Ovary (tissue), 9 donors: ENCODE data around the gene MT2A. TPM values are rescaled to one million over a fixed set of nuclear protein-coding genes. Genes with fewer than 3 reads are reported as not detected.

ENCODE experiments used
- DNase-seq, 5 donors: peaks; one replicate each; pipeline ENCODE4 v3.0.0-alpha.2; 2019 to 2020
- H3K27ac ChIP-seq, 2 donors: fragments of 200-600 bp; one replicate each; pipeline versions ENCODE4 v1.5.1 to v1.8.0; 2019 to 2022
- H3K27me3 ChIP-seq: fragments of 200-600 bp; one replicate; pipeline ENCODE4 v1.8.0; 2022
- H3K36me3 ChIP-seq: fragments of 200-600 bp; sonication (generic); one replicate; pipeline ENCODE4 v1.5.1; 2019
- H3K4me1 ChIP-seq: one replicate; pipeline ENCODE4 v1.8.1; 2013; ENCODE audit warnings: mild to moderate bottlenecking, moderate library complexity; ENCODE audit not compliant: insufficient read depth
- H3K4me3 ChIP-seq: fragments of 200-600 bp; sonication (generic); one replicate; pipeline ENCODE4 v1.5.1; 2017
- H3K9me3 ChIP-seq, 2 donors: fragments of 200-600 bp in 1 of 2; sonication (generic) in 1 of 2; one replicate each; pipeline versions ENCODE4 v1.5.1 to v1.8.1; 2013 to 2019; ENCODE audit warnings: mild to moderate bottlenecking in 1 of 2, moderate library complexity in 1 of 2
- EP300 ChIP-seq: sonication (generic); formaldehyde crosslinking; IDR thresholded peaks from one replicate; pipeline ENCODE4 v1.6.1; 2017; ENCODE audit warnings: antibody characterized with exemption
- POLR2A ChIP-seq: fragments of 450-650 bp; IDR thresholded peaks from one replicate; pipeline ENCODE4 v1.6.1; 2017; ENCODE audit warnings: antibody characterized with exemption, mild to moderate bottlenecking, moderate library complexity
- WGBS, 3 donors: extraction: QIAGEN DNeasy Blood & Tissue Kit in 1 of 3; methylation state at CpG; one replicate each; pipeline versions ENCODE4 v1.1.5 to v1.1.7; 2013 to 2017; 5-methylcytosine and 5-hydroxymethylcytosine counted together
- intact Hi-C, 4 donors: fragments of 100-400 bp; cut with DNase I; formaldehyde crosslinking; loops; one replicate each; pipeline versions ENCODE4 v1.11.0 to v1.15.1; 2022 to 2023
- polyA plus RNA-seq, 2 donors: library from polyadenylated mRNA; stranded (reverse); fragments of 200-250 nt in 1 of 2; fragments of 350-450 nt in 1 of 2; fragmentation: Illumina TruSeq in 1 of 2; extraction: RNeasy Lipid Tissue Mini Kit (QIAGEN cat#74804) in 1 of 2; gene quantifications; one replicate each; pipeline ENCODE4 v1.2.3, GENCODE V29; 2013 to 2014
- total RNA-seq, 7 donors: library from RNA; depleted of rRNA in 2 of 7; stranded (reverse); fragments of >200 nt in 2 of 7; fragmentation: NEBNext Ultra II Directional in 3 of 7; extraction: Animal tissue kit (Norgen Biotek cat#: 25700) in 3 of 7; gene quantifications; one replicate each; pipeline versions ENCODE4 v1.1.0 to v1.2.4, GENCODE V29; 2016 to 2023
- TF ChIP-seq, protein P1 (sequence below), 3 donors: fragments of 450-650 bp in 2 of 3; fragments of 200-600 bp in 1 of 3; IDR thresholded peaks; one replicate each; pipeline versions ENCODE4 v1.5.1 to v1.8.0; 2016 to 2022; ENCODE audit warnings: antibody characterized with exemption in 3 of 3, mild to moderate bottlenecking in 1 of 3
- donor health status: DM: no; HTN: no; CAD: no; lungs with moderate emphysema.
- donor health status: DM: no; HTN: no; CAD: no.
- donor health status: Bipolar disorder and iron deficiency.
- donor health status: DM: yes; HTN: yes; CAD: no.
- donor health status: DM: no; HTN: no; CAD: no.
- donor health status: DM: yes; HTN: yes; CAD: no.

MT2A gene
- total and polyA plus RNA-seq, 9 donors: 16.1 to 679 (median 136) TPM

DNA sequence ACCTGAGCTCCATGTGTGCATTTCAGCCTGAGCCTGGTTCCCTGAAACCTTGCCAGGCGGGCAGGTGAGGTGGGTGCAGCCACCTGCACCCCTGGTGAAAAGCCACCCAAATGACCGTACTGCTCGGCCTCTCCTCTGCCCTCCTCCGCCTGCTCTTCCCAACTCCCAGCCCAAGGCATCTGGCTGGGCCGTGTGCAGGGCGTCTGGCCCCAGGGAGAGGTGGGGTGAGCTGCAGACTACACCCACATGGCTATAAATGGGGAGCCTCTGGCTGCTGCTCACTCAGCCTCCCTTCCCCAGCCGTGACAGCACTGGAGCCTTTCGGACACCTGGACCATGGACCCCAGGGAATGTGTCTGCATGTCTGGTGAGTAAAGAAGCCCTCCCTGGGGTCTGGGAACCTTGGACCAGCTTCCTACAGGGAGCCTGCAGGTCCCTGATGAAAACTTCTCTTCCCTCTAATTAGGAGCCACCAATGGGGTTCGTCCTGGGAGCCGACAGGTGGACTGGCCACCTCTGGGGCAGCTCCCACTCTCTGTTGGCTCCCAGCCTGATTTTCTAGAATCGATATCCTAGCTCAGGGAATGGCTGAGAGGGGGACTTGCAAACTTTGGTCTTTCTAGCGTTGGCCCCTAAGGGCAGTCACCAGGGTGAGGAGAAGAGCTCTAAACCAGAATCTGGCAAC is 43.4 kb upstream of the MT2A start, which contains the start of gene MT4:
TSS of gene MT4 (plus strand) at position 281 of the 685 bp plus-strand sequence. CDS start at position 337, 56 bp downstream.
- Histone ChIP-seq H3K9me3 (no peaks in the 10 kb centered on the region), H3K4me1 (no peaks in the 10 kb centered on the region), H3K36me3 (no peaks in the 10 kb centered on the region), H3K4me3 (no peak within 1 kb of the TSS), H3K27me3 (no peaks in the 10 kb centered on the region), H3K27ac (no peak within 1 kb of the TSS)
- intact Hi-C loops: no loop called here
- TF ChIP-seq POLR2A (no peak), EP300 (no peak)
- TF ChIP-seq, protein P1, sequence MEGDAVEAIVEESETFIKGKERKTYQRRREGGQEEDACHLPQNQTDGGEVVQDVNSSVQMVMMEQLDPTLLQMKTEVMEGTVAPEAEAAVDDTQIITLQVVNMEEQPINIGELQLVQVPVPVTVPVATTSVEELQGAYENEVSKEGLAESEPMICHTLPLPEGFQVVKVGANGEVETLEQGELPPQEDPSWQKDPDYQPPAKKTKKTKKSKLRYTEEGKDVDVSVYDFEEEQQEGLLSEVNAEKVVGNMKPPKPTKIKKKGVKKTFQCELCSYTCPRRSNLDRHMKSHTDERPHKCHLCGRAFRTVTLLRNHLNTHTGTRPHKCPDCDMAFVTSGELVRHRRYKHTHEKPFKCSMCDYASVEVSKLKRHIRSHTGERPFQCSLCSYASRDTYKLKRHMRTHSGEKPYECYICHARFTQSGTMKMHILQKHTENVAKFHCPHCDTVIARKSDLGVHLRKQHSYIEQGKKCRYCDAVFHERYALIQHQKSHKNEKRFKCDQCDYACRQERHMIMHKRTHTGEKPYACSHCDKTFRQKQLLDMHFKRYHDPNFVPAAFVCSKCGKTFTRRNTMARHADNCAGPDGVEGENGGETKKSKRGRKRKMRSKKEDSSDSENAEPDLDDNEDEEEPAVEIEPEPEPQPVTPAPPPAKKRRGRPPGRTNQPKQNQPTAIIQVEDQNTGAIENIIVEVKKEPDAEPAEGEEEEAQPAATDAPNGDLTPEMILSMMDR (IDR thresholded peaks at IDR 0.05): no peak
- no peak for DNase-seq
- WGBS, 3 donors: 54 to 70% (median 62%) methylated on average over 12 of the region's 12 CpGs

DNA sequence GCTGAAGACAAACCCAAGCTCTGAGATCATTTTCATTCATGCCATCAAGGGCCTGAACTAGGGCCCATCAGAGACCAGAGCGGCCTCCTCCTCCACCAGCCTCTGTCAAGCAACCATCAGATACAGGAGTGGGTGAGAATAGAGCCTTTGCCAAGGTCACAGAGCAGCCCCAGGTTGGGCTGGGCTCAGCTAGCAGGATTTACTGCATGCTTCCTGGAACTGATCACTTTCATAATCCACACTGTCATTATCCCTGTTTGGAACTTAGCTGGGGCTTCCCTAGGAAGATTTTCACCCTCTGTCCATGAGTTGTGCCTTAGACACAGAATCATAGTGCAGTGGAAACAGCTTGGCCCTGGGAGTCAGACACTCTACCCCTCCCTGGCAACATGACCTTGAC is 38.4 kb upstream of the MT2A start:
- no peaks in the 10 kb centered on the region for H3K9me3 ChIP-seq
- WGBS, 3 donors: 75 to 100% (median 89%) methylated on average over 1 of the region's 1 CpG
- intact Hi-C loops: no loop called here
- H3K4me1 ChIP-seq: no peaks in the 10 kb centered on the region
- no peak overlapping the region for H3K27ac ChIP-seq
- H3K4me3 ChIP-seq: no peak overlapping the region
- no peaks in the 10 kb centered on the region for H3K36me3 ChIP-seq
- no peak for DNase-seq
- TF ChIP-seq POLR2A: no peak
- TF ChIP-seq, protein P1 (IDR thresholded peaks at IDR 0.05): no peak
- no peak for TF ChIP-seq EP300
- no peaks in the 10 kb centered on the region for H3K27me3 ChIP-seq

DNA sequence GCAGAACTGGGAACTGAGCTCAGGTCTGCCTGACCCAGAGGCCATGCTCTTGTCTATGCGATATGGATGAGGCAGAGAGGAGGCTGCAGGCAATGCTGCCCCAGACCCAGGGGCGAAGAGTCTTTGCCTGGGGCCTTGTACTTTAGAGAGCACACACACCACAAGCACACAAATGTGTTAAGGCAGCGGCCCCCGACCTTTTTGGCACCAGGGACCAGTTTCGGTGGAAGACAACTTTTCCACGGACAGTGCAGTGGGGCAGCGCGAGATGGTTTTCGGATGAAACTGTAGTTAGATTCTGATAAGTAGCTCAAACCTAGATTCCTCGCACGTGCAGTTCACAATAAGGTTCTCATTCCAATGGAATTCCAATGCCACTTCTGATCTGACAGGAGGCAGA is 36.9 kb upstream of the MT2A start:
- Histone ChIP-seq H3K9me3 (no peaks in the 10 kb centered on the region), H3K4me3 (no peak overlapping the region), H3K4me1 (no peaks in the 10 kb centered on the region), H3K27ac (no peak overlapping the region), H3K27me3 (no peaks in the 10 kb centered on the region), H3K36me3 (no peaks in the 10 kb centered on the region)
- peak in 1 of 5 donors; percentile 5 for DNase-seq
- intact Hi-C loops: no loop called here
- WGBS, 3 donors: 77 to 81% (median 79%) methylated on average over 11 of the region's 11 CpGs
- TF ChIP-seq, protein P1 (IDR thresholded peaks at IDR 0.05): no peak
- no peak for TF ChIP-seq POLR2A
- TF ChIP-seq EP300: no peak

DNA sequence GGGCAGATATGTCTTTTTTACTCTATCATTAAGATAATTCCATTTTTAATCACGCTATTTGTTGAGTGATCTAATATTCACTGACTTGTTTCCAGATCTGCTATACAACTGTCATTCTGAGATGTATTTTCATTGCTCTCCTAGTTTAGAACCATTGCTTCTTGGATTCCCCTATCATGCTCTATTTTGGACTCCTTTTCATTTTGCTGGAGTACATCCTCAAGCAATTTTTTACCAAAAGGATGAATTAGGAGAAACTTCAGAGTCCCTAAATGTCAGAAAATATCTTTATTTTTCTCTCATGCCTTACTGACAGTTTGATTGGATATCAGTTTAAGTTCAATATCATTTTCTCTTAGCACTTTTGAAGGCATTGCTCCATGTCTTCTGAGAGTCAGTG is 33.8 kb upstream of the MT2A start:
- H3K27ac ChIP-seq: no peak overlapping the region
- H3K9me3 ChIP-seq: no peaks in the 10 kb centered on the region
- no peak overlapping the region for H3K4me3 ChIP-seq
- no peak for DNase-seq
- no peaks in the 10 kb centered on the region for H3K4me1 ChIP-seq
- no peaks in the 10 kb centered on the region for H3K36me3 ChIP-seq
- no peak for TF ChIP-seq EP300
- WGBS, 3 donors: 55 to 88% (median 79%) methylated on average over 1 of the region's 1 CpG
- H3K27me3 ChIP-seq: no peaks in the 10 kb centered on the region
- intact Hi-C loops: loop anchor here in 1 of 4 donors (5.0 kb wide), 1 partner anchor 128 kb away; no protein-coding TSS in a partner anchor

DNA sequence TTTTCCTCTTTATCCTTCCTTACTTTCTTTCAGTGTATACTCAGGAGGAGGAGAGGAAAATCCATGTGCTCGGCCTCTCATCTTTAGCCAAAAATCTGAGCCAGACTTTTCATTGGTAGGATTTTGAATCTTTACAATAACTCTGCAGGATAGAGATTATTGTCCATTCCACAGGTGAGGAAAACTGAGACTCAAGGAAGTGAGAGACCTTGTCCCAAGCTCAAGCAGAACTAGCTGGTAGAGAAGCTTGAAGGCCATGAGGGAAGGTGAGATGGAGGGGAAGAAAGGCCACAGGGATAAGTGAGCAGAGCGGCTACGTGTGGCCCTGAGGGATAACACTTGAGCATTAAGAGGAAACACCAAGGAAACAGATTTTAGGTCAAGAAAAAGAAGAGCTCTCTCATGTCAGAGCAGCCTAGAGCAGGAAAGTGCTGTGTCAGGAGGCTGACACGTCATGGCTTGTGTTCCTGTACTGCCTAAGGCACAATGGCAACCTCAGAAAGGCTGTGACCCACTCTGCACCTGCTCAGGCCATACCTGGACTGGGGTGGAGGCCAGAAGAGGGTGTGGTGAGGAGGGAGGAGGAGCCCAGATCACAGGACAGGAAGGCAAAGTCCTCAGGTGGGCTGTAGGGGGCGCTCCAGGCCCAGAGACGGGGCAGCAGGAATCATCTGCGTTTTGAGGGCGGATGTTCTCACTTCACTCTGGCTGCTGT is 31.6 kb upstream of the MT2A start:
- peak; percentile 44 to 78 (median 62) for DNase-seq
- intact Hi-C loops: loop anchor here in 1 of 4 donors (5.0 kb wide), 1 partner anchor 126 kb away; no protein-coding TSS in a partner anchor
- no peaks in the 10 kb centered on the region for H3K36me3 ChIP-seq
- H3K9me3 ChIP-seq: no peaks in the 10 kb centered on the region
- no peaks in the 10 kb centered on the region for H3K4me1 ChIP-seq
- no peak overlapping the region for H3K4me3 ChIP-seq
- WGBS, 3 donors: 37 to 43% (median 39%) methylated on average over 8 of the region's 8 CpGs
- H3K27ac ChIP-seq: no peak overlapping the region
- TF ChIP-seq, protein P1 (IDR thresholded peaks at IDR 0.05): peak in 2 of 3 donors; percentile 39 to 64
- TF ChIP-seq EP300: no peak
- no peaks in the 10 kb centered on the region for H3K27me3 ChIP-seq
